Glutamatergic neuron (in vitro differentiated cells): ENCODE results near the gene TBC1D2. TPM values are rescaled to one million over a fixed set of nuclear protein-coding genes. Genes with fewer than 3 reads are reported as not detected.

Experiments
- DNase-seq: peaks from one replicate; pipeline ENCODE4 v3.0.0; 2022
- H3K27ac Mint-ChIP-seq: one replicate; pipeline ENCODE4 v1.8.0; 2020; ENCODE audit warnings: mild to moderate bottlenecking, mixed read lengths, inconsistent platforms; ENCODE audit not compliant: unreplicated experiment
- H3K27me3 Mint-ChIP-seq: one replicate; pipeline ENCODE4 v1.8.0; 2020; ENCODE audit warnings: mild to moderate bottlenecking, moderate library complexity, mixed read lengths, inconsistent platforms; ENCODE audit not compliant: unreplicated experiment
- H3K36me3 Mint-ChIP-seq: one replicate; pipeline ENCODE4 v1.8.0; 2020; ENCODE audit warnings: mild to moderate bottlenecking, mixed read lengths, inconsistent platforms; ENCODE audit not compliant: unreplicated experiment
- H3K4me1 Mint-ChIP-seq: one replicate; pipeline ENCODE4 v1.8.0; 2020; ENCODE audit warnings: mild to moderate bottlenecking, low read depth, mixed read lengths, inconsistent platforms; ENCODE audit not compliant: unreplicated experiment
- H3K4me3 Mint-ChIP-seq: one replicate; pipeline ENCODE4 v1.8.0; 2020; ENCODE audit warnings: mild to moderate bottlenecking, mixed read lengths, inconsistent platforms; ENCODE audit not compliant: unreplicated experiment
- H3K9me3 Mint-ChIP-seq: one replicate; pipeline ENCODE4 v1.8.0; 2020; ENCODE audit warnings: mild to moderate bottlenecking, moderate library complexity, mixed read lengths, inconsistent platforms; ENCODE audit not compliant: unreplicated experiment
- CTCF ChIP-seq: fragments of 200-600 bp; sonication (generic); IDR thresholded peaks from one replicate; pipeline ENCODE4 v1.5.0; 2021; ENCODE audit not compliant: partially characterized antibody, unreplicated experiment
- total RNA-seq: library from RNA; stranded (reverse); fragmentation: NEBNext Ultra II Directional; extraction: Animal tissue kit (Norgen Biotek cat#: 25700); gene quantifications from one replicate; pipeline ENCODE4 v1.2.1, GENCODE V29; 2021; ENCODE audit not compliant: unreplicated experiment

Gene TBC1D2
- total RNA-seq, 1 donor from 2014 or later = 7.6 TPM

GRCh38 chr9:98190757-98191105 lies 64.7 kb downstream of the TBC1D2 start:
- Mint-ChIP-seq H3K36me3 (no peaks in the 10 kb centered on the region), H3K27me3 (peaks cover 9% of the 10 kb centered on the region), H3K27ac (no peak overlapping the region), H3K4me3 (no peak overlapping the region), H3K4me1 (peaks cover 11% of the 10 kb centered on the region), H3K9me3 (peaks cover 10% of the 10 kb centered on the region)
- no peak for TF ChIP-seq CTCF
- DNase-seq = no peak

GRCh38 chr9:98189412-98189811 lies 66.0 kb downstream of the TBC1D2 start:
- TF ChIP-seq CTCF = no peak
- Mint-ChIP-seq H3K27ac (no peak overlapping the region), H3K36me3 (no peaks in the 10 kb centered on the region), H3K27me3 (peaks cover 9% of the 10 kb centered on the region), H3K9me3 (peaks cover 10% of the 10 kb centered on the region), H3K4me1 (peaks cover 14% of the 10 kb centered on the region), H3K4me3 (no peak overlapping the region)
- DNase-seq = no peak

GRCh38 chr9:98187926-98188325 lies 67.5 kb downstream of the TBC1D2 start:
- Mint-ChIP-seq H3K27me3 (peaks cover 5% of the 10 kb centered on the region), H3K4me1 (peaks cover 15% of the 10 kb centered on the region), H3K9me3 (peaks cover 7% of the 10 kb centered on the region), H3K4me3 (no peak overlapping the region), H3K36me3 (no peaks in the 10 kb centered on the region), H3K27ac (no peak overlapping the region)
- TF ChIP-seq CTCF = no peak
- DNase-seq = no peak

- peaks cover 5% of the 10 kb centered on the region for H3K27me3 Mint-ChIP-seq
- no peaks in the 10 kb centered on the region for H3K36me3 Mint-ChIP-seq
- no peak for DNase-seq
- peaks cover 10% of the 10 kb centered on the region for H3K9me3 Mint-ChIP-seq
- H3K4me1 Mint-ChIP-seq = peaks cover 16% of the 10 kb centered on the region
- H3K4me3 Mint-ChIP-seq = no peak overlapping the region
- no peak overlapping the region for H3K27ac Mint-ChIP-seq
- no peak for TF ChIP-seq CTCF
Measured at GRCh38 chr9:98186236-98186635, 69.2 kb downstream of the TBC1D2 start.

GRCh38 chr9:98185611-98186171 lies 69.8 kb downstream of the TBC1D2 start:
- TF ChIP-seq CTCF = no peak
- Mint-ChIP-seq H3K4me3 (no peak overlapping the region), H3K27me3 (peaks cover 5% of the 10 kb centered on the region), H3K36me3 (no peaks in the 10 kb centered on the region), H3K4me1 (peaks cover 15% of the 10 kb centered on the region), H3K9me3 (peaks cover 10% of the 10 kb centered on the region), H3K27ac (no peak overlapping the region)
- no peak for DNase-seq
